GM12892 (cell line): ENCODE measurements around the gene CWC22.
A peak's percentile ranks its signal among the peaks of the same experiment; 100 is the strongest.
"Not testable (repeated sequence)": the region's sequence is repeated elsewhere in the genome, so short reads cannot be mapped to it uniquely, and the experiment has no call there.

Experiments used
- DNase-seq: peaks from one replicate; pipeline ENCODE4 v3.0.0; 2011; ENCODE audit not compliant: insufficient read length
- FAIRE-seq: peaks from 2 replicates; lab custom pipeline; 2011; peaks lifted over from hg19 to GRCh38; lab: Jason Lieb, UNC
- POLR2A ChIP-seq: IDR thresholded peaks from 2 replicates; pipeline ENCODE4 v1.6.1; 2011; ENCODE audit warnings: low read depth, low read length, control low read depth
- POLR2AphosphoS5 ChIP-seq: IDR thresholded peaks from 2 replicates; pipeline ENCODE4 v1.6.1; 2011; ENCODE audit warnings: low read depth, low read length, control low read depth
- TAF1 ChIP-seq: IDR thresholded peaks from 2 replicates; pipeline ENCODE4 v1.6.1; 2011; ENCODE audit warnings: low read depth, mild to moderate bottlenecking, control low read depth, low read length, borderline replicate concordance

CWC22 gene

DNA sequence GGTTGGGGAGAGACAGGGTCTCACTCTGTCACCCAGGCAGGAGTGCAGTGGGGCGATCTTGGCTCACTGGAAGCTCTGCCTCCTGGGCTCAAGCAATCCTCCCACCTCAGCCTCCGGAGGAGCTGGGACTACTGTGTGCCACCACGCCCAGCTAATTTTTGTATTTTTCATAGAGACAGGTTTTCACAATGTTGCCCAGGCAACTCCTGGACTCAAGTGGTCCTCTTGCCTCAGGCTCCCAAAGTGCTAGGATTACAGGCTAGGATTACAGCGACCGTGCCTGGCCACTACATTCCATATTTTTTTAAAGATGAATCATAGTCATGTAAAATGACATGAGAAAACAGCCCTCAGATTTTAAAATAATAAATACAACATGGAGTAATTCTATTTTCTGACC, 32.3 kb downstream of the CWC22 start:
- TF ChIP-seq POLR2A, result no peak
- no peak for TF ChIP-seq TAF1
- no peak for TF ChIP-seq POLR2AphosphoS5
- no peak for FAIRE-seq
- no peak for DNase-seq

DNA sequence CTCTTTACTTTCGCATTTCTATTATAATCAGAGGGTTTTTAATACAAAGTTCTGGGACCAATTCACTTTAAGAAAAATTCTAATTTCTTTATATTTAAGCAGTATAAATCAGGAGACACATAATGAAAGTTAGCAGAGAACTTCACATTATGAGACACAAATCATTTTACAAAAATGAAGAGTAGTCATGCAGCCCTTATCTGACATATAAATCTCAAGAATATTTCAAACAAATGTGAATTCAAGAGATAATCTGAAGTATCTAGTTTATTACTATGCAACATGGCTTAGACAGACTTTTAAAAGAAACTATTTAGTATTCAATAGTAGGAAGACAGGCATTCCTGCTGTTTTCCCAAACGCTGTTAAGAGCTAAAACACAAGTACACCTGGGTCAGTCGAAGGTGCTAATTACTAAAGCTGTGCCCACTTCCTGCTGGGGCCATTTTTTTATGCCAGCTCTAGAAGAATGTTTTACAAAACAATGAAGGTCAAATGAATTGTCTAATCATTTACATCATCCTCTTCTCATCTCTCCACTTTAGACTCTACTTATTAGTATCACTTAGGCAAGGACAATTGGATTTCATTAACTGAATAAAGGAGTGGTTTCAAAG, 40.2 kb downstream of the CWC22 start:
- no peak for FAIRE-seq
- TF ChIP-seq TAF1, result no peak
- TF ChIP-seq POLR2A, result no peak
- no peak for TF ChIP-seq POLR2AphosphoS5
- DNase-seq, result no peak

DNA sequence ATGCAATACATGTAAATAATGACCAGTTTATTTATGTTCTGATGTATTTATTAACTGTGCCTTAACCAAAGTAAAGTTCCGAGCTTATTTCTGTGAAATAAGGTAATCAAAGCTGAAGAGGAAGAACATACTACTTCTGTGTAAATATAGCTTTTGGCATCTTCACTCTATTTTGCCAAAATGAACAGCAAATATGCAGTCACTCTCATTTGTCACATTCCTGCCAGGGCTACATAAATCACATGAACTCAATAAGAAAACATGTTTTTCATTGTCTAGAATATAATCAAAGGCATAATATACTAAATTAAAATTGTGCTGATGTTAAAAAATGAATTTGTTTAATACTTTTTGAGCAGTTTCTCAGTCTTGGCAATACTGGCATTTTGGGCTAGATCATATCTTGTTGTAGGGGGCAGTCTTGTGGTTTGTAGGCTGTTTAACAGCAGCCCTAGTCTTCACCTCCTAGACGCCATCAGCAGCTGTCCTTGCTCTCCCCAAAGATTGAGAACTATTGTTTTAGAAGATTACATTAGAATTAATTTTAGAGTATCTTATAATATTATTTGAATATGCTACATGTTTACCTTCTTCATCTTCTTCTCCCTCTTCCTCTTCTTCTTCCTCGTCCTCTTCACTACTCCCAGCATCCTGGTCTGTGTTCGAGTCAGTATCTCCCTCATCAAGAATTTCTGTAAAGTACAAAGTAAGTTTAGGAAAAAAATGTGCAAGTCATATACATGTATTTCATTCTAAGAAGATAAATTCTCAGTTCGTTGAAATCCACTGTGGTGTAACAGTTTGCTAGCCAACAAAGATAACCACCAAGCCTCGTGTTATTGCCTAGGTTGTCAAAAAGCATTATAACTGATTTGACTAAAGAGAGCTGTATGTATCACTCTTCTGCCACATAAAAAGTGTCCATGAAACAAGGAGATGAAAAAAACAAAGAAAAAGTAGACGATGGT, 41.5 kb downstream of the CWC22 start:
- no peak for FAIRE-seq
- DNase-seq, result no peak
- no peak for TF ChIP-seq TAF1
- no peak for TF ChIP-seq POLR2A

DNA sequence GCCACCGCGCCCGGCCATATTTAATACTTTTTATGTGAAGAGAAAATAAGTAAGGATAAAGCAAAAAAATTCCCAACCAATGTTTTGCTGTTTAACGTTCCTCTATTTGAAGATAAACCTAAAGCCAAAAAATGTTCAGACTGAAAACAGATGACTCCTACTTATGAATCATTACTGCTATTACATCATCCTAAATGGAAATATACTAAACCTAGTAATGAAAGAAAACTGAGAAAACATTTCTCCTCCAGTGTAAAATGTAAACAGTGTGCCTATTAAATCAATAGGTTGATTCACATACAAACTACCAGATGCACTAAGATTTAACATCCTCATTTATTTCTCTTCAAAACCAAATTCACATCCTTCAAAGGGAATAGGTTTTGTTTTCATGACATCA, 43.5 kb downstream of the CWC22 start:
- FAIRE-seq, result no peak

DNA sequence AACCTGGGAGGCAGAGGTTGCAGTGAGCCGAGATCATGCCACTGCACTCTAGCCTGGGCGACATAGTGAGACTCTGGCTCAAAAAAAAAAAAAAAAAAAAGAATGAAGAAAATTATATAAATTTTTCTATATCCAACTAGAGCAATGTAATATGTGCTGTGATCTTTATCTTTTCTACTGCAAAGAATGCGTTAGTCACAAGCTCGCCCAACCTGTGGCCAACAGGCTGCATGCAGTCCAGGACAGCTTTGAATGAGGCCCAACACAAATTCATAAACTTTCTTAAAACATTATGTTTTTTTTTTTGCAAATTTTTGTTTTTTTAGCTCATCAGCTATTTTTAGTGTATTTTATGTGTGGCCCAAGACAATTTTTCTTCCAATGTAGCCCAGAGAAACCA, 48.8 kb downstream of the CWC22 start:
- not testable (repeated sequence) for FAIRE-seq

More for the DNA sequence above, 43.5 kb downstream of the CWC22 start:
- no peak for DNase-seq
- no peak for TF ChIP-seq TAF1
- no peak for TF ChIP-seq POLR2A
- no peak for TF ChIP-seq POLR2AphosphoS5

DNA sequence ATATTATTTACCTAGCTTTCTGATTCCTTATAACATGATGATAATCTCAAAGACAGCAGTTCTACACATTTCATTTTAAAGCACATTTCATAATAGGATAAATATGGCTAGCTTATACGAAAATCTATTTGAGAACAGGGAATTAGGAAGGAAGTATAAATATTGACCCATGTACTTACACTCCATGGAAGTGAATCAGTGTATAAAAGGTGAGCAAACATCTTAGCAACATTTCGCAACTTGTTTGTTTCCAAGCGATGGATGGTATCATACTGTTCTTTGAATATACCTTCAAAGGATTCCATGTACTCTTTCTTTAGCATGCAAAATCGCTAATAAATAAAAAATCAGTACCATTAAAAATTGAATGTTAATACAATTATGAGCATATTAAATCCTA, 53.1 kb downstream of the CWC22 start:
- FAIRE-seq (no peak), DNase-seq (no peak)
- TF ChIP-seq POLR2AphosphoS5 (no peak), TAF1 (no peak), POLR2A (no peak)

More for the DNA sequence above, 48.8 kb downstream of the CWC22 start:
- DNase-seq, result not testable (repeated sequence)

DNA sequence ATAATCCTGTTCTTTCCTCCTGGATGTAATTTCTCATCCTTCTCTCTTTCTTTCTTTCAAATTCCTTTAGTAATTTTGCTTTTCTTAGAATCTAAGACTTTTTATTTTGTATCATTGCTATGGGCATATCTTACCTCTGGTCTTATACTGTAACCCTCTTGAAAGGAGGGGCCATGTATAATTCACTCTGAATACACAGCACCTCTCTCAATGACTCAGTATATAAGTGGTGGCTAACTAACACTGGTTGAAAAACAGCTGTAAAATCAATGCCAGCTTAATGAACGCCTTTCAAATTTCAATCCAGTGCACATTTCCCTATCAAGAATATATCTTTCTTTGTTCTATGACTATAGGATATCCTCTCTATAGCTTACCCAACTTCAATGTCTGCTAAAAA, 53.7 kb downstream of the CWC22 start:
- DNase-seq, result no peak
- no peak for TF ChIP-seq POLR2A
- TF ChIP-seq POLR2AphosphoS5, result no peak
- no peak for TF ChIP-seq TAF1
- FAIRE-seq, result no peak

DNA sequence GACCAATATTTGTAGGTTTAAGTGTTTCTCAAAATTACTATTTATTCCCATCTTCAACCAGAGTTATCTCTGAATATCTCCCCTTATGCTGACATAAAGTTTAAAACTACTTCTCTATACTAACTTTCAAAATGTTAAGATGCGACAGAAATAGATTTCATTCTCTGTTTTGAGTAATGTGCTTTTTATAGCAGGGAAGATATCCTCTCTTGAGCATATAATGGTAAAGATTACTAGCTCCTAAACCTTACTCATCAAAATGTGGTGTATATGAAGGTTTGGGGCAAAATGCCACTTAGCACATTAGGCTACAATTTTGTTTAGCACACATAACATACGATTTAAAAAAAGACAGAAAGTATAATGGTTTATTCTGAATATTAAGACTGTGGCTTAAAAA, 54.4 kb downstream of the CWC22 start:
- no peak for DNase-seq
- no peak for FAIRE-seq
- TF ChIP-seq POLR2AphosphoS5, result no peak

DNA sequence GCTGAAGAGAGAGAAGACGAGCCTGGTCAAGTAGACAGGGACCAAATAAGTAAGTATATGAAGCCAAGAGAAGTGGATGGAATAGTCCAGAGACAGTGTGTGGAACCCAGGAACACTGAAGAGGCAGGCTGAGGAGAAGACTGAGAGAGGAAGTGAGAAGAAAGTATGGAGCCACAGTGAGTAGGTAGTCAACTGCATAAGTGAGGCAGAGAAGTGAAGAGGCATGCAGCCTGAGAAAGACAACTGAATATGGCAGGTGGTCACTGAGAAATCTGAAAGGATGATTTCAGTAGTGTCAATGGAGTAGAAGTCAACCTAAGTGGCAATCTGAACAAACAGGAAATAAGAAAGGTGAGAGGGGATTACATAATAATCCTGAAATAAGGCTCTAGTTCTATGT, 55.4 kb downstream of the CWC22 start:
- no peak for TF ChIP-seq POLR2A
- no peak for TF ChIP-seq POLR2AphosphoS5
- no peak for TF ChIP-seq TAF1
- FAIRE-seq (no peak), DNase-seq (no peak)

DNA sequence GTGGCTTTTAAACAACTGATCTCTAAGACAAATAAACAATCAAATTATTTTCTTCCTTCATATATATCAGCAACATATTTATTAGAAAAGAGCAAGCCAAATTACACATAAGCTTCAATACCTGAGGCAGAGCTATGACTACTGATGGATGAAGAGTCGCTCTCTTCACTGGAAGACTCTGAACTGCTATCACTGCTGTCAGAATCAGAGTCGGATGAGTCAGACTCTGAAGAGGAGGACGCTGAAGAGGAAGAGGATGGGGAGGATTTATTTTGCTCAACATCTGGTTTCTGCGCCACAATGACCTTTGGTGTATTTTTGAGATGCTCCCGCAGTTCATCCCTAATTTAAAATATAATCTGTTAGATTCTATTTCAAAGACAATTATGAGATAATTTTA, 56.7 kb downstream of the CWC22 start:
- FAIRE-seq (no peak), DNase-seq (no peak)

DNA sequence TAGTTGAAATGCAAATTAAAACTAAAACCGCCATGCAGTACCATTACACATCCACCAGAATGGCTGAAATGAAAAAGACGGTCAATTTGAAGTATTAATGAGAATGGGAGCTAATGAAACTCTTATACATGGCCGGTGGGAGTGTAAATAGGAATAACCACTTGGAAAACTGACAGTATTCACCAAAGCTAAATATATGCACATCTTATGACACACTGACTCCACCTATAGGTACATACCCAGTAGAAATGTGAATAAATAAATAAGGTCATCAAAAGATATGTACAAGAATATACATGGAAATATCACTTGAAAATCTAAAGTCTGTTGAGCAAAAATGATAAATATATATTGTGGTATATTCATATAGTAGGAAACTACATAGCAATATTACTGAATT, 57.7 kb downstream of the CWC22 start:
- no peak for TF ChIP-seq POLR2AphosphoS5
- no peak for TF ChIP-seq TAF1
- TF ChIP-seq POLR2A, result no peak
- no peak for FAIRE-seq
- no peak for DNase-seq

More for the DNA sequence above, 56.7 kb downstream of the CWC22 start:
- TF ChIP-seq TAF1, result no peak
- TF ChIP-seq POLR2AphosphoS5, result no peak
- TF ChIP-seq POLR2A, result no peak

DNA sequence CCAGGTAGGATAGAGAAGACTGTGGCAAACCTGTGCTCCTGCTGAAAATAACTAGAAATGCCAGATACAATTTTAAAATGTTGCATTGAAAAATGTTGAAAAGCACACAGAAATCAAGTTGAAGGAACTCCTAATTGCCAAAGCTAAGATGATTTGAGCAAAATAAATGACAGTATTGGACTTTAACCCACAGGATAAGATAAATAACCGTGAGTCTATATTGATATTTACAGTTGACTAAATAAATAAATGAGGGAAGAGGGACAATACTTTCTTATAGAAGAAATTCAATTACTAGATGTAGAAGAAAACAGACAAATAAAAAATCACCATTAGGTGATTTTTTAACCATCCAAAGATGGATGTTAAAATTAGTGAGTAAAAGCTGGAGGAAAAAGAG, 59.0 kb downstream of the CWC22 start:
- TF ChIP-seq POLR2AphosphoS5 (no peak), POLR2A (no peak), TAF1 (no peak)
- FAIRE-seq (peak; percentile 9), DNase-seq (no peak)

DNA sequence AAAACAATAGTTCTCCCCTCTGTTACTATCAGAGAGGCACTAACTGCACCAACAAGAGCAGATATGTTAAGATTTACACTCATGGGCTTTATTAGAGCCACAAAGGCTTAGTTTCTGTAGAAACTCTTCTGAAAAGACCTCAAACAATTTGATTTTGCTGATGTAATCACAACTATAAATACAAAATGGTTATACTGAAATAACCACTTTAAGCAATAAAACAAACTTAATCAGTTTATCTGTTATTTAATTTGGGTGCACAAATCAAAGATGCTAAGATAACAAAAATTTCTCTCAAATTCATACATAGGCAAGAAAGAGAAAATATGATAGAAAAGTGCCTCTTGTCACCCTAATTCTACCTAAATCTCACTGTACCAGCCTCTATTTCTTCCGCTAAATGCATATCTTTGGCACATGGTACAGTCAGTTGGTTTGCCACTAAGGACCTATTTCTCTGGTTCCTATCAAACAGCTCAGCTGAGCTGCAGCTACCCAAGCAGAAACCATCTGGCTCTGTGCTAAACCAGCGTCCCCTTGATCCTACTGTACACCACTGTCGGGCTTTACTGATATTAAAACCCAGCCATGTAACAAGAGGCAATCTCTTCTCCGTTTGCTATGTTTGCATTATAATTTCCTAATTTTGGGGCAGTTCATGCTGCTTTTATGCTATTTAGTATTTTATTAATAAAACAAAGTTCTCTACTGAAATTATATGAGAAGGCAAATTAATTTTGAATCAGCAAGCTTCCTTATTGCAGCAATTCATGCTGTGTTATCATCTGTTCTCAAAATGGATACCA, 60.1 kb downstream of the CWC22 start:
- TF ChIP-seq TAF1 (no peak), POLR2A (no peak), POLR2AphosphoS5 (no peak)
- DNase-seq, result no peak
- no peak for FAIRE-seq
